GM12865 (cell line): Measurements from ENCODE around the gene DNAJA4.

Experiments
- DNase-seq: peaks from one replicate; pipeline ENCODE4 v3.0.0; 2010; ENCODE audit warnings: low read depth
- H3K4me3 ChIP-seq: 2 replicates; pipeline ENCODE4 v1.5.1; 2011; ENCODE audit warnings: mild to moderate bottlenecking, low read depth, low read length, control low read depth
- CTCF ChIP-seq: IDR thresholded peaks from 2 replicates; pipeline ENCODE4 v1.5.1; 2011; ENCODE audit warnings: low read length, control low read depth, low read depth, inconsistent platforms; ENCODE audit not compliant: insufficient read depth; ENCODE audit errors: missing control alignments

Gene DNAJA4

GRCh38 chr15:78319588-78319987 is 55.2 kb downstream of the DNAJA4 start:
- H3K4me3 ChIP-seq, result no peak overlapping the region
- TF ChIP-seq CTCF, result no peak
- no peak for DNase-seq

GRCh38 chr15:78320183-78320582 is 55.8 kb downstream of the DNAJA4 start:
- no peak for DNase-seq
- no peak for TF ChIP-seq CTCF
- H3K4me3 ChIP-seq, result no peak overlapping the region

DNA sequence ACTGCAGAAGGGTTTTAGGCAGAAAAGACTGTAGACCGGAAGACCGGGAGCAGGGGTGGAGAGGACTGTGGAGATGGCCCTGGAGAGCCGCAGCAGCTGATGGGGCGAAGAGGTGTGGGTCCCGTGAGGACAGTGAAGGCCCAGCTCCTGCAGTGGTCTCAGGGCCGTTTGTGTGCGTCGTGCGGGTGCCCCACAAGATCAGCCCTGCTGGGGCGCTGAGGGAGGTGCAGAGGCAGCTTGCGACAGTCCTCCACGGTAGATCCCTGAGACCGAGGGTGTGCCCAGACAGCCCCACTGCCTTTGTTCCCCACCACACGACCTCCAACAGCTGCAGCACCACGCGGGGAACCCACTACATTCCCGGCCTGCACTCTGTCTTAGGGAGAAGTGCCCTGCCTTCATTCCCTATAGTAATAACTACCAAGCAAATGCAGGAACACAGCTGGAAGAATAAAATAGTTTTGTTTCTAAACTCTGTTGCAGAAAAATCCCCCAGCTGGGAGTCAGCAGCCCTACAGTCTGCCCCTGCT is 56.7 kb downstream of the DNAJA4 start:
- TF ChIP-seq CTCF, result no peak
- DNase-seq, result no peak
- no peak overlapping the region for H3K4me3 ChIP-seq

GRCh38 chr15:78321786-78322185 is 57.4 kb downstream of the DNAJA4 start:
- DNase-seq, result no peak
- no peak overlapping the region for H3K4me3 ChIP-seq
- TF ChIP-seq CTCF, result no peak

DNA sequence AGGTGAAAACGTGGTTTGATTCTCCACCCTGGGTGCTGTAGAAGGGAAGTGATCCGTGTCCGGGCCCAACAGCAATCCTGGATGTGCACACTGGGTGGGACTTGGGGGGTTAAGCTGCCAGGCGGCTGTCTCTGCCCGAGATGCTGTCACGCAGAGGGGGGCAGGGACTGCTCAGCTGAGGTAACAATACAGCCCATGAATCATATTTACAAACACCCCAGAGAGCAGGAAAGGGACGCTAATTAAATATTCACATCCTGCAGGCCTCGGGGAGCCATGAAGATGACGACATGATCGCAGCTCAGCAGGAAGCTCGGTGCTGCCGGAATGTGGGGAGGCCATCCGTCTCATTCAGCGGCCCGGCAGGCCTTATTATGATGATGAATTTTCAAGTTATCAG is 57.9 kb downstream of the DNAJA4 start:
- TF ChIP-seq CTCF, result no peak
- H3K4me3 ChIP-seq, result no peak overlapping the region
- DNase-seq, result no peak

DNA sequence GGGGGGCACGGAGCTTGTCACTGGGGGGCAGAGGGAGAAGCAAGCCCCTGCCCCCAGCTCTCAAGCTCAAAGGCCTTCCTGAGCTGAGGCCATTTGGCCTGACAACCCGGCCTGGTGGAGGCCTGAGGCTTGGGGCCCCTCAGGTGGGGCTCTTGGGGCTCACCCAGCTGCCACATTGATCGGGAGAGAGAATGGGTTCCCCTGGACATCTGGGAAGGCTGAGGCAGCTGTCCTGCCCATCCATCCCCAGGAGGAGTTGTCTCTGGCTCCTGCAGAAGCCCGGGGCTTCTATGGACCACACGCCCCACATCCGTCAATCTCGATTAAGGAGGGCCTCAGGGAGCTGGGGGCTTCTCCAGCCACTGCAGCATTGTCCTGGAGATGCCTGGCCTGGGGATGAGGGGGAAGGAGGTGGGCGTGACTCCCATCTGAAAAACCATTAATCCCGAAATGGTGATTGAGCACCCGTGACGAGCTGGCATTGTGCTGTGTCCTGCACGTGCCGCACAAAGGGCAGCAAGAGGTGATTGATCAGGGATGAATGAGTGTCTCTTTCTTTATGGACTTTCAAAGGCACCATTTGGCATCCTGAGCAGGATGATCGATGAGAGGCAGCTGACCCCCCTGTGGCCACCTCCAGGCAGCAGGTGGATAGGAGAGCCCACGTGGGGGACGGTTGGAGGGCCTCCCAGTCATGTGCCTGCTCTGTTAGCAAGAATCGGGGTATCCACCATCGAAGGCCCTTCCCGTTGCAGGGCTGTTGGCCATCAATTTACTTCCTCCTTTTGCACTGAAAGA is 58.6 kb downstream of the DNAJA4 start:
- no peak for TF ChIP-seq CTCF
- H3K4me3 ChIP-seq, result no peak overlapping the region
- DNase-seq, result no peak

DNA sequence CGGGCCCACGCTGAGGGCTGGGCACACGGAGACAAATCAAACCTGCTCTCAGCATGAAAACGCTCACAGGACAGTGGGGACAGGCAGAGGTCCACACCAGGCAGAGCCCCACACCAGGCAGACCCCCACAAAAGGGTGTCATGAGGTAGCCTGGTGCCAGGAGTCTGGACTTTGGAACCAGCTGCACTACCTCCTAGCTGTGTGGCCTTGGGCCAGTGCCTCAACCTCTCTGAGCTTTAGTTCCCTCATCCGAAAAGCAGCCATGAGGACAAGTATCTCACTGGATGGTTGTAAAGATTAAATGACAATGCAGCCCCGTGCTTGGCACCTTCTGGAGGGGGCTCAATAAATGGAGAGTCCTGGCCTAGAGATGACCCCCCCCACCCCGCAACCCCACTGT is 59.3 kb downstream of the DNAJA4 start:
- no peak overlapping the region for H3K4me3 ChIP-seq
- no peak for TF ChIP-seq CTCF
- no peak for DNase-seq
